Prostate gland (tissue), 2 donors: Measurements from ENCODE around the gene PTPRJ. TPM values are rescaled to one million over a fixed set of nuclear protein-coding genes. Genes with fewer than 3 reads are reported as not detected.

Experiments used
- DNase-seq: peaks from one replicate; pipeline ENCODE4 v3.0.0-alpha.2; 2019; ENCODE audit warnings: low spot score
- H3K27ac ChIP-seq, 2 donors: fragments of 200-600 bp; sonication (generic); 2 replicates each; pipeline ENCODE4 v1.5.1; 2017 to 2019
- H3K27me3 ChIP-seq: fragments of 200-600 bp; sonication (generic); replicated peaks from 2 replicates; pipeline ENCODE4 v1.5.1; 2019; ENCODE audit not compliant: insufficient read depth
- H3K36me3 ChIP-seq, 2 donors: fragments of 200-600 bp; sonication (generic); 1 replicate in 1 of 2; 2 replicates in 1 of 2; pipeline versions ENCODE4 v1.5.1 to v1.8.1; 2017 to 2019
- H3K4me1 ChIP-seq: fragments of 200-600 bp; sonication (generic); replicated peaks from 2 replicates; pipeline ENCODE4 v1.5.1; 2019
- H3K4me3 ChIP-seq, 2 donors: fragments of 200-600 bp; sonication (generic); 2 replicates each; pipeline ENCODE4 v1.5.1; 2017 to 2019
- H3K9me3 ChIP-seq: fragments of 200-600 bp; sonication (generic); 2 replicates; pipeline ENCODE4 v1.5.1; 2017
- POLR2A ChIP-seq: fragments of 450-650 bp; IDR thresholded peaks from one replicate; pipeline ENCODE4 v1.6.1; 2016; ENCODE audit warnings: antibody characterized with exemption, mild to moderate bottlenecking
- POLR2AphosphoS5 ChIP-seq: sonication (generic); formaldehyde crosslinking; IDR thresholded peaks from one replicate; pipeline ENCODE4 v1.6.1; 2017; ENCODE audit warnings: antibody characterized with exemption
- WGBS: methylation state at CpG from one replicate; pipeline ENCODE4 v1.1.5; 2018; 5-methylcytosine and 5-hydroxymethylcytosine counted together
- intact Hi-C: fragments of 100-400 bp; cut with DNase I; formaldehyde crosslinking; loops from one replicate; pipeline ENCODE4 v1.14.2; 2022
- total RNA-seq, 2 donors: library from RNA; depleted of rRNA; stranded (reverse); fragments of >200 nt; gene quantifications; one replicate each; pipeline ENCODE4 v1.1.0, GENCODE V29; 2016
- TF ChIP-seq, protein P1 (sequence below), 4 experiments: fragments of 200-600 bp in 2 of 4; fragments of 450-650 bp in 2 of 4; sonication (generic) in 2 of 4; IDR thresholded peaks; 1 replicate in 3 of 4; 2 replicates in 1 of 4; pipeline ENCODE4 v1.5.1; 2016 to 2019; ENCODE audit warnings: antibody characterized with exemption in 4 of 4, mild to moderate bottlenecking in 2 of 4, moderate library complexity in 2 of 4

PTPRJ gene
- total RNA-seq, 2 donors from 2014 or later = 24.9 to 48.0 TPM

DNA sequence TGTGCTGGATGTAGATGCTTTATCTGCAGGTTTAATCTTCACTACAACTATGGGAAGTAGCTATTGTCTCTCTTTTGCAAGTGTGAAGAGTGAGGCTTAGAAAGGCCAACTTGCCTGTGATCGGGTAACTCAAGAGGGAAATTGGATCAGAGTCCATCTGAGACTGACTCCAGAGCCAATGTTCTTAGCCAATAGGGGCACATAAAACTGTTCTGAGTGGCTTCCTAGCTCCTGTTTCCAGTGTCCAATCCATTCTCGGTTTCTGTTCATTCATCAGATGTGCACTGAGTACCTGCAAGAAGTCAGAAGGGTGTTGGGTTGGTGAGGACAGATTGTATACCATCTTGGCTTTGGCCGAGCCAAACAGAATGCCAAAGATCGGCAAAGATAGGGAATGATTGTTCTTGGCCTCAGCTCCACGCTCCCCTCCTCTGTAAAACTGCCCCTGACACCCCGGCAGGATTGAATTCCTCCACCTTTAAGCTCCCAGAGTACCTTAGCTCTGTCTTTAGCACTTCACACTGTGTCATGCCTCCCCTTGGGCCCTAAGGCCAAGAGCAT is 100.0 kb downstream of the PTPRJ start:
- H3K4me3 ChIP-seq = no peak overlapping the region
- DNase-seq = no peak
- no peaks in the 10 kb centered on the region for H3K36me3 ChIP-seq
- H3K4me1 ChIP-seq = peaks cover 15% of the 10 kb centered on the region
- WGBS = 29% methylated on average over 6 of the region's 6 CpGs
- H3K27ac ChIP-seq = peak overlapping the region; percentile 64 to 65
- intact Hi-C loops = no loop called here
- no peaks in the 10 kb centered on the region for H3K27me3 ChIP-seq
- H3K9me3 ChIP-seq = no peaks in the 10 kb centered on the region
- no peak for TF ChIP-seq POLR2A
- TF ChIP-seq POLR2AphosphoS5 = no peak
- TF ChIP-seq, protein P1, sequence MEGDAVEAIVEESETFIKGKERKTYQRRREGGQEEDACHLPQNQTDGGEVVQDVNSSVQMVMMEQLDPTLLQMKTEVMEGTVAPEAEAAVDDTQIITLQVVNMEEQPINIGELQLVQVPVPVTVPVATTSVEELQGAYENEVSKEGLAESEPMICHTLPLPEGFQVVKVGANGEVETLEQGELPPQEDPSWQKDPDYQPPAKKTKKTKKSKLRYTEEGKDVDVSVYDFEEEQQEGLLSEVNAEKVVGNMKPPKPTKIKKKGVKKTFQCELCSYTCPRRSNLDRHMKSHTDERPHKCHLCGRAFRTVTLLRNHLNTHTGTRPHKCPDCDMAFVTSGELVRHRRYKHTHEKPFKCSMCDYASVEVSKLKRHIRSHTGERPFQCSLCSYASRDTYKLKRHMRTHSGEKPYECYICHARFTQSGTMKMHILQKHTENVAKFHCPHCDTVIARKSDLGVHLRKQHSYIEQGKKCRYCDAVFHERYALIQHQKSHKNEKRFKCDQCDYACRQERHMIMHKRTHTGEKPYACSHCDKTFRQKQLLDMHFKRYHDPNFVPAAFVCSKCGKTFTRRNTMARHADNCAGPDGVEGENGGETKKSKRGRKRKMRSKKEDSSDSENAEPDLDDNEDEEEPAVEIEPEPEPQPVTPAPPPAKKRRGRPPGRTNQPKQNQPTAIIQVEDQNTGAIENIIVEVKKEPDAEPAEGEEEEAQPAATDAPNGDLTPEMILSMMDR (IDR thresholded peaks at IDR 0.05) = no peak

DNA sequence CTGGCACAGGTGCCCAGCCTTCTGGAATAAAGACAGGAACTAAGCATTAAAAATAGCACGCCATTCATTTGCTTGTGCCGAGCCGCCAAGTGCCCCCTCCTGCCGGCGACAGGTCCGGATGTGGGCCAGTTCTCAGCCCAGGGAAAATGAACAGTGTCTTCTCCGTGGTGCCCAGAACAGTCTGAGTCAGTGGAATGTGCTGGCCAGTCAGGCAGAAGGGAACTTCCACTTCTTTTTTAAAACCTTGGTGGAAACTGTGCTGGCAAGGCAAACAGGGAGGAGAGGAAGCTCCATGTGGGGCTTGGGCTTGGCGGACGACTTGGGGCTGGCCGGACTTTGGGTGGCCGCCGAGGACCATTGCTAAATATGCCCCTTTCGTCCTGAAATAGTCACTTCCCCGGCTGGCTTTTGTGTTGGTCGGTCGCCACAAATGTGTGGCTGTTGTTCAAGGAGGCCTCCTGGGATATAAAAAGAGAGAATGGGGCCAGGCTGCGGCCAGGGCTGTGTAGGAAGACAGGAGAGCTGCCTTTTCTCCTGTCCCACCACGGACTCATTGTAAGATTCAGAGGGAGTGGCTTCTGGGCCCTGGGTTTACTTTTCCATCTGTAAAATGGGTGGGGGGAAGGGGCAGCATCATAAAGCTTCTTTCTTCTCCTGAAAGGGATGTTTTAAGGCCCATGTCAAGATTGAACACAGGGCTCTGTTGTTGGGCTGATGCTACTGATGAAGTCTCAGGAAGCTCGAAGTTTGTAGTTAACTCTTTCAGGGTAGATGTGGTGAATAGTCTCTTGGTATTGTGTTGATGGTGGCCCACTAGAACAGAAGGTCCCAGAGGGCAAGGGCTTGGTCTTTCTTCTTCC is 101.0 kb downstream of the PTPRJ start:
- intact Hi-C loops = no loop called here
- DNase-seq = peak; percentile 69
- peak overlapping the region; percentile 64 to 65 for H3K27ac ChIP-seq
- TF ChIP-seq POLR2AphosphoS5 = peak; percentile 71
- TF ChIP-seq POLR2A = no peak
- TF ChIP-seq, protein P1 (IDR thresholded peaks at IDR 0.05) = no peak
- H3K4me3 ChIP-seq = no peak overlapping the region
- 17% methylated on average over 19 of the region's 19 CpGs for WGBS
- H3K27me3 ChIP-seq = no peaks in the 10 kb centered on the region
- H3K9me3 ChIP-seq = no peaks in the 10 kb centered on the region
- H3K36me3 ChIP-seq = no peaks in the 10 kb centered on the region
- peaks cover 20% of the 10 kb centered on the region for H3K4me1 ChIP-seq

DNA sequence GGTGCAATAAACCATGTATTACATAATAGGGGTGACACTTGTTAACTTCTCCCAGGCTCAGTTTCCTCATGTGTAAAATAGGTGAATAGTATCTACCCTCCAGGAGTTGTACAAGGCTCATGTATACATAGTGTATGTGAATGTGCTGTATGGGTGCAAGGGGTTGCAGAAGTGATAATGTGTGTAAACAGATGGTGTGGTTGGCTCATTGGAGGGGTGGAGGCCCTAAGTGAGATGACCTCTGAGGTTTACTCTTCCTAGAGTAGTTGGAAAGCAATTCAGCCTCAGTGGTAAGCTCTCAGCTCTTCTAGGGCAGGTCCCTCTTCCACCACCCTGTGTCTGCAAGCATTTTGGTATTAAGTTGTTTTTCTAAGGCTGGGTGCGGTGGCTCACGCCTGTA is 102.4 kb downstream of the PTPRJ start:
- 95% methylated on average over 2 of the region's 2 CpGs for WGBS

DNA sequence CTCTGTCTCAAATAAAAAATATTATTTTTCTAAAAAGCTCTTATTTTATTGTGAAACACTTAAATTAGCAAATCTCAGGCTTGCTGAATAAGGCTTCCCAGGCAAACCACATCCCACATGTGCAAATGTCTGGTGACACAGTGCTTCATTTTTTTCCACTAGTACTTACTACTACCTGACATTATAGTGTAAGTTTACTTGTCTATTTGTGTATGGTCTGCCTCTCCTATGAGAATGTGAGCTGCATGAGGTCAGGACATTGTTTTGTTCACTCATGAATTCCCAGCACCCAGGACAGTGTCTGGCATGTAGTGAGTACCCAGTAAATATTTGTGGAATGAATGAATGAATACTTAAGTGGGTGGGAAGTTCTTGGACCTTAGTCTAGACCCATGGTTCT is 103.1 kb downstream of the PTPRJ start:
- intact Hi-C loops = no loop called here
- DNase-seq = no peak
- Histone ChIP-seq H3K27ac (no peak overlapping the region), H3K9me3 (no peaks in the 10 kb centered on the region), H3K4me3 (no peak overlapping the region), H3K27me3 (no peaks in the 10 kb centered on the region), H3K36me3 (no peaks in the 10 kb centered on the region), H3K4me1 (peaks cover 33% of the 10 kb centered on the region)
- TF ChIP-seq, protein P1 (IDR thresholded peaks at IDR 0.05) = no peak
- TF ChIP-seq POLR2AphosphoS5 (no peak), POLR2A (no peak)

More for the DNA sequence above, 102.4 kb downstream of the PTPRJ start:
- no peaks in the 10 kb centered on the region for H3K9me3 ChIP-seq
- no peaks in the 10 kb centered on the region for H3K36me3 ChIP-seq
- TF ChIP-seq POLR2AphosphoS5 = no peak
- H3K4me3 ChIP-seq = no peak overlapping the region
- no peaks in the 10 kb centered on the region for H3K27me3 ChIP-seq
- H3K27ac ChIP-seq = no peak overlapping the region
- intact Hi-C loops = no loop called here
- DNase-seq = no peak
- H3K4me1 ChIP-seq = peaks cover 28% of the 10 kb centered on the region

DNA sequence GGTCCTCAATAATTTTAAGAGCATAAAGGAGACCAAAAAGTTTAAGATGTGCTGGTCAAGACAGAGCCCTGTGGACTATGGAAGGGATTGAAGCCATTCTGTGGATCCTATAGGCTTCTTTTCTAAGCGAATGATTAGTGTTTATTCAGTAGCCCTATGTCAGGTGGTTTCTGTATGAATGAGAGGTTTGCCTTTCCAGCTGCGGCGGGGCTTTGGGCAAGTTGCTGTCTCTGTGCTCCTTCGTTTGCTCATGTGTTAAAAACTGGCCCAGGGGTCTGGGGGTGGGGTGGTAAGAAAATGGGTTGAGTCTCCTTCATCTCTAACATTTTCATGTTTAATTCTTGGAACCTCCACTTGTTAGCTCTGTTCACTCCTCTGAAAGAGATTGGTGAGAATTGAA is 105.3 kb downstream of the PTPRJ start:
- Histone ChIP-seq H3K9me3 (no peaks in the 10 kb centered on the region), H3K36me3 (no peaks in the 10 kb centered on the region), H3K27ac (peak overlapping the region; percentile 78 to 82), H3K4me3 (no peak overlapping the region), H3K27me3 (no peaks in the 10 kb centered on the region), H3K4me1 (peaks cover 26% of the 10 kb centered on the region)
- DNase-seq = no peak
- TF ChIP-seq POLR2AphosphoS5 (no peak), POLR2A (no peak)
- TF ChIP-seq, protein P1 (IDR thresholded peaks at IDR 0.05) = no peak
- intact Hi-C loops = no loop called here
- 76% methylated on average over 4 of the region's 4 CpGs for WGBS
